H9 (cell line): Measurements from ENCODE around the gene PDZRN4. TPM values are rescaled to one million over a fixed set of nuclear protein-coding genes. Genes with fewer than 3 reads are reported as not detected.

Experiments used
- DNase-seq: peaks from one replicate; pipeline ENCODE4 v3.0.0-alpha.2; 2017
- H2AFZ ChIP-seq: one replicate; pipeline ENCODE4 v1.6.1; 2013; ENCODE audit warnings: mild to moderate bottlenecking, low read length, control low read depth, moderate library complexity
- H2AK5ac ChIP-seq: 2 replicates; pipeline ENCODE4 v1.6.1; 2013; ENCODE audit warnings: low read length, control low read depth, mixed read lengths; ENCODE audit not compliant: insufficient read length
- H2BK120ac ChIP-seq: one replicate; pipeline ENCODE4 v1.6.1; 2013; ENCODE audit warnings: low read depth, mild to moderate bottlenecking, low read length, control low read depth, inconsistent platforms; ENCODE audit not compliant: poor library complexity, severe bottlenecking
- H2BK12ac ChIP-seq: 2 replicates; pipeline ENCODE4 v1.6.1; 2013; ENCODE audit warnings: low read length, control low read depth, mixed read lengths, low read depth; ENCODE audit not compliant: insufficient read length
- H2BK15ac ChIP-seq: 2 replicates; pipeline ENCODE4 v1.6.1; 2013; ENCODE audit warnings: low read depth, low read length, control low read depth
- H2BK20ac ChIP-seq: one replicate; pipeline ENCODE4 v1.6.1; 2013; ENCODE audit warnings: low read depth, mild to moderate bottlenecking, low read length, control low read depth, inconsistent platforms; ENCODE audit not compliant: poor library complexity, severe bottlenecking
- H2BK5ac ChIP-seq: 2 replicates; pipeline ENCODE4 v1.6.1; 2013; ENCODE audit warnings: low read length, control low read depth, mixed read lengths; ENCODE audit not compliant: insufficient read length
- H3K14ac ChIP-seq: 2 replicates; pipeline ENCODE4 v1.6.1; 2013; ENCODE audit warnings: low read length, control low read depth; ENCODE audit not compliant: insufficient read depth
- H3K18ac ChIP-seq: 2 replicates; pipeline ENCODE4 v1.6.1; 2013; ENCODE audit warnings: low read depth, mild to moderate bottlenecking, mixed read lengths, low read length, control low read depth; ENCODE audit not compliant: insufficient read length
- H3K23ac ChIP-seq: 2 replicates; pipeline ENCODE4 v1.6.1; 2013; ENCODE audit warnings: low read length, control low read depth, mixed read lengths, low read depth; ENCODE audit not compliant: insufficient read length
- H3K23me2 ChIP-seq: 2 replicates; pipeline ENCODE4 v1.6.1; 2013; ENCODE audit warnings: low read depth, mild to moderate bottlenecking, mixed read lengths, low read length, control low read depth; ENCODE audit not compliant: insufficient read length, poor library complexity, severe bottlenecking
- H3K27ac ChIP-seq: 2 replicates; pipeline ENCODE4 v1.5.1; 2013; ENCODE audit warnings: low read length, control low read depth, mixed read lengths, low read depth; ENCODE audit not compliant: insufficient read length
- H3K27me3 ChIP-seq: 2 replicates; pipeline ENCODE4 v1.6.1; 2013; ENCODE audit warnings: low read length, control low read depth, inconsistent platforms; ENCODE audit not compliant: insufficient read depth
- H3K4ac ChIP-seq: 2 replicates; pipeline ENCODE4 v1.6.1; 2013; ENCODE audit warnings: low read depth, mild to moderate bottlenecking, control low read depth, inconsistent platforms, low read length, moderate library complexity
- H3K4me1 ChIP-seq: 2 replicates; pipeline ENCODE4 v1.6.1; 2013; ENCODE audit warnings: low read length, control low read depth, inconsistent platforms; ENCODE audit not compliant: insufficient read depth
- H3K4me2 ChIP-seq: 2 replicates; pipeline ENCODE4 v1.6.1; 2013; ENCODE audit warnings: low read length, control low read depth, mixed read lengths; ENCODE audit not compliant: insufficient read length, insufficient read depth
- H3K56ac ChIP-seq: 2 replicates; pipeline ENCODE4 v1.6.1; 2013; ENCODE audit warnings: low read depth, mild to moderate bottlenecking, mixed read lengths, low read length, control low read depth; ENCODE audit not compliant: insufficient read length
- H3K79me1 ChIP-seq: 2 replicates; pipeline ENCODE4 v1.6.1; 2013; ENCODE audit warnings: low read depth, mild to moderate bottlenecking, moderate library complexity, low read length, control low read depth, inconsistent platforms; ENCODE audit not compliant: insufficient read depth, poor library complexity, severe bottlenecking
- H3K79me2 ChIP-seq: 2 replicates; pipeline ENCODE4 v1.6.1; 2013; ENCODE audit warnings: low read length, control low read depth, inconsistent platforms; ENCODE audit not compliant: insufficient read depth
- H3K9ac ChIP-seq: 2 replicates; pipeline ENCODE4 v1.6.1; 2013; ENCODE audit warnings: low read length, control low read depth, mixed read lengths; ENCODE audit not compliant: insufficient read length; ENCODE audit errors: extremely low read depth
- H3K9me3 ChIP-seq: one replicate; pipeline ENCODE4 v1.6.1; 2013; ENCODE audit warnings: low read depth, low read length, inconsistent platforms; ENCODE audit not compliant: control insufficient read depth
- H3T11ph ChIP-seq: one replicate; pipeline ENCODE4 v1.6.1; 2013; ENCODE audit warnings: mild to moderate bottlenecking, low read length, control low read depth, inconsistent platforms
- H4K20me1 ChIP-seq: one replicate; pipeline ENCODE4 v1.6.1; 2013; ENCODE audit not compliant: control insufficient read depth, insufficient read length, insufficient read depth
- H4K5ac ChIP-seq: 2 replicates; pipeline ENCODE4 v1.6.1; 2013; ENCODE audit warnings: low read depth, mild to moderate bottlenecking, mixed read lengths, low read length, control low read depth; ENCODE audit not compliant: insufficient read length
- H4K8ac ChIP-seq: replicated peaks from 2 replicates; pipeline ENCODE4 v1.6.1; 2013; ENCODE audit warnings: low read length, control low read depth, mixed read lengths, low read depth; ENCODE audit not compliant: insufficient read length
- H4K91ac ChIP-seq: 2 replicates; pipeline ENCODE4 v1.6.1; 2013; ENCODE audit warnings: low read depth, mild to moderate bottlenecking, moderate library complexity, mixed read lengths, low read length, control low read depth; ENCODE audit not compliant: insufficient read length
- H3K27ac Mint-ChIP-seq, 3 experiments: 2 replicates in 2 of 3; 3 replicates in 1 of 3; pipeline ENCODE4 v1.8.0; 2020 to 2021; ENCODE audit warnings: mixed read lengths in 3 of 3, mild to moderate bottlenecking in 1 of 3, moderate library complexity in 1 of 3
- H3K27me3 Mint-ChIP-seq: 2 replicates; pipeline ENCODE4 v1.8.0; 2021; ENCODE audit warnings: low read depth, mild to moderate bottlenecking, moderate library complexity, mixed read lengths
- H3K36me3 Mint-ChIP-seq, 3 experiments: 2 replicates in 2 of 3; 3 replicates in 1 of 3; pipeline ENCODE4 v1.8.0; 2020 to 2021; ENCODE audit warnings: low read depth in 3 of 3, mixed read lengths in 3 of 3; ENCODE audit not compliant: insufficient read depth in 1 of 3
- H3K4me1 Mint-ChIP-seq, 2 experiments: 2 replicates each; pipeline ENCODE4 v1.8.0; 2020; ENCODE audit warnings: mixed read lengths in 2 of 2
- H3K4me3 Mint-ChIP-seq, 2 experiments: 2 replicates in 1 of 2; 3 replicates in 1 of 2; pipeline ENCODE4 v1.8.0; 2020 to 2021; ENCODE audit warnings: mild to moderate bottlenecking in 2 of 2, mixed read lengths in 2 of 2, moderate library complexity in 1 of 2
- H3K9me3 Mint-ChIP-seq, 2 experiments: 2 replicates in 1 of 2; 3 replicates in 1 of 2; pipeline ENCODE4 v1.8.0; 2020; ENCODE audit warnings: mild to moderate bottlenecking in 2 of 2, mixed read lengths in 2 of 2, moderate library complexity in 1 of 2
- CTCF ChIP-seq: fragments of 200-600 bp; sonication (generic); conservative IDR thresholded peaks from 3 replicates; pipeline ENCODE4 v1.8.0; 2021; ENCODE audit warnings: antibody characterized with exemption, mild to moderate bottlenecking
- WGBS: extraction: QIAGEN DNeasy Blood & Tissue Kit; methylation state at CpG from one replicate; pipeline ENCODE4 v1.1.7; 2013; ENCODE audit warnings: missing lambda C conversion rate, low lambda C conversion rate, mixed read lengths; ENCODE audit not compliant: insufficient read length; ENCODE audit errors: extremely low coverage; 5-methylcytosine and 5-hydroxymethylcytosine counted together
- total RNA-seq: library from RNA; stranded (reverse); gene quantifications from 2 replicates; pipeline ENCODE4 v1.2.1, GENCODE V29; 2021

The PDZRN4 gene
- total RNA-seq, 1 experiment from 2014 or later, result not detected

DNA sequence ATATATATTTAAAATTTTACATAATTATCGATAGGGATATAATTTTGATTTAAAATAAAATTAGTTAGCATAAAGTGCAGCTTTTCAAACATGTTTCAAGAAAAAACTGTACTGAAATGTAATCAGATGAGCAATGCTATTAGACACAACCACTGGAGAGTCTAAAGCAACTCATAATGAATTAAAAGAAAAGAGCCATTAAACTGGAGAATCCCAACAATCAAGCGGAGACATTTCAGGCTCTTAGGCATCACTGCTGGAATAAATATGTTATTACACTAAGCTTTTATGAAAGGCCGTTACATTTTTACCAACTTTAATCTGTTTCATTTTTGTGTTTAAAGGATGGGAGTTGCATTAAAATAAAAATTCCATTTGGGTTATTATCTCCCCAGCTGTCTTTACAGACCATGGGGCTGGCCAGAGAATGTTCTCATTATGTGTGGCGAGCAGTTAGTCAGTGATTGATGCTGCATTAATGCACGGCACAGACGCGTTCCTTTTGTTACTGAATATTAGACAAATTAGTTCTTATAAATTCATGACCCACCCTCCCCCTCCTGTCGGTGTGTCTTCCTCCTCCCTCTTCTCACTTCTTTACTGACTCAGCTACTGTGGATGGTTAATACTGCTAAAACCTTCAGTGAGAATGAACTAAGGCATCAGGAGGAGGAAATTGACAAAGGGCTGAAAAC, 156.8 kb downstream of the PDZRN4 start:
- no peaks in the 10 kb centered on the region for H3K79me1 ChIP-seq
- Mint-ChIP-seq H3K9me3 (peaks cover 8 to 14% of the 10 kb centered on the region in 2 experiments; a peak in 4 of 5 replicates), H3K36me3 (peaks cover 0 to 10% (median 7%) of the 10 kb centered on the region in 3 experiments; a peak in 3 of 7 replicates), H3K27ac (no peak overlapping the region), H3K4me3 (no peak overlapping the region), H3K4me1 (no peaks in the 10 kb centered on the region), H3K27me3 (no peaks in the 10 kb centered on the region)
- WGBS, result no CpG with 5 or more reads among the region's 8 CpGs
- H3K9me3 ChIP-seq, result no peaks in the 10 kb centered on the region
- no peak overlapping the region for H4K8ac ChIP-seq
- no peak overlapping the region for H2BK20ac ChIP-seq
- no peak overlapping the region for H3K4ac ChIP-seq
- H3K9ac ChIP-seq, result no peak overlapping the region
- no peak overlapping the region for H3K23ac ChIP-seq
- no peaks in the 10 kb centered on the region for H3K23me2 ChIP-seq
- no peaks in the 10 kb centered on the region for H4K20me1 ChIP-seq
- no peak overlapping the region for H3K56ac ChIP-seq
- no peak for DNase-seq
- no peak overlapping the region for H2BK12ac ChIP-seq
- H3K27ac ChIP-seq, result no peak overlapping the region
- H3K18ac ChIP-seq, result no peak overlapping the region
- no peaks in the 10 kb centered on the region for H3K4me1 ChIP-seq
- no peak overlapping the region for H2BK5ac ChIP-seq
- H3K14ac ChIP-seq, result no peak overlapping the region
- no peak for TF ChIP-seq CTCF
- no peak overlapping the region for H2AK5ac ChIP-seq
- H3K4me2 ChIP-seq, result no peak overlapping the region
- H4K5ac ChIP-seq, result no peak overlapping the region
- H2BK120ac ChIP-seq, result no peak overlapping the region
- H2BK15ac ChIP-seq, result no peak overlapping the region
- H3T11ph ChIP-seq, result no peak overlapping the region
- H2AFZ ChIP-seq, result no peak overlapping the region
- no peaks in the 10 kb centered on the region for H3K79me2 ChIP-seq
- no peak overlapping the region for H4K91ac ChIP-seq
- H3K27me3 ChIP-seq, result no peaks in the 10 kb centered on the region
